Panc1 (cell line): Measurements from ENCODE around the gene SAV1.

Source experiments
- CTCF ChIP-seq: fragments of 450-650 bp; IDR thresholded peaks from 2 replicates; pipeline ENCODE4 v1.5.1; 2017; ENCODE audit warnings: mild to moderate bottlenecking
- REST ChIP-seq, 2 experiments: IDR thresholded peaks; 2 replicates each; pipeline ENCODE4 v1.6.1; 2011 to 2012; ENCODE audit warnings: low read depth in 2 of 2, control low read depth in 1 of 2, low read length in 1 of 2, mild to moderate bottlenecking in 1 of 2, moderate library complexity in 1 of 2; ENCODE audit not compliant: insufficient read depth in 1 of 2
- SIN3A ChIP-seq: IDR thresholded peaks from 2 replicates; pipeline ENCODE4 v1.6.1; 2012; ENCODE audit warnings: low read depth, mild to moderate bottlenecking, low read length, moderate library complexity, borderline replicate concordance; ENCODE audit not compliant: insufficient read depth
- TCF7L2 ChIP-seq: IDR thresholded peaks from 2 replicates; pipeline ENCODE4 v1.6.1; 2011; ENCODE audit warnings: mild to moderate bottlenecking, low read depth, low read length, inconsistent platforms

DNA sequence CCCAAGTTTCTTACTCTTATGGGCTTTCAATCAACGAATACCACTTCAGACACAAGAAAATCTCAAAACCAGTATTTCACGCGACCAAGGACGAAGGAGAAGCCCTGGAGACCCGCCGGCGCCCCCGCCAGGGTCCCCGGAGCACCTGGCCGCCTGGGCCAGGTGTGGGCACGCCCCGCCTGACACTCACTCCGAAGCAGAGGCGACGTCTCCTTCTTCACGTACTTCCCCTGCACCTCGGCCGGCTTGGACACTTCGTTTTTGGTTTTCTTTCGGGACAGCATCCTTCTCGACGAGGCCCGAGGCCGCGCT, 466 bp downstream of the SAV1 start:
- no peak for TF ChIP-seq CTCF
- no peak for TF ChIP-seq SIN3A
- no peak for TF ChIP-seq TCF7L2
- no peak for TF ChIP-seq REST (IDR thresholded peaks at IDR 0.05; ENCODE audit: insufficient read depth in 1 of 2, low read depth in 2 of 2, low read length in 1 of 2)
